Esophagus squamous epithelium (tissue), 5 donors: ENCODE results near the gene BTBD18. TPM values are rescaled to one million over a fixed set of nuclear protein-coding genes. Genes with fewer than 3 reads are reported as not detected.

Experiments
- DNase-seq: peaks from one replicate; lab custom pipeline; 2025; lab: John Stamatoyannopoulos, UW
- H3K27ac ChIP-seq, 4 donors: fragments of 200-600 bp; sonication (generic); one replicate each; pipeline ENCODE4 v1.5.1; 2016 to 2019; ENCODE audit warnings: mild to moderate bottlenecking in 1 of 4
- H3K27me3 ChIP-seq, 4 donors: fragments of 200-600 bp; sonication (generic); 1 replicate in 3 of 4; 2 replicates in 1 of 4; pipeline versions ENCODE4 v1.5.1 to v1.6.0; 2017 to 2021; ENCODE audit warnings: antibody characterized with exemption in 1 of 4
- H3K36me3 ChIP-seq, 3 donors: fragments of 200-600 bp; sonication (generic); one replicate each; pipeline ENCODE4 v1.5.1; 2016 to 2019
- H3K4me1 ChIP-seq, 3 donors: fragments of 200-600 bp; sonication (generic); one replicate each; pipeline ENCODE4 v1.5.1; 2017 to 2019
- H3K4me3 ChIP-seq, 4 donors: fragments of 200-600 bp; sonication (generic); 1 replicate in 3 of 4; 2 replicates in 1 of 4; pipeline ENCODE4 v1.5.1; 2016 to 2019; ENCODE audit warnings: mild to moderate bottlenecking in 2 of 4, moderate library complexity in 1 of 4
- H3K9me3 ChIP-seq, 3 donors: fragments of 200-600 bp; sonication (generic); one replicate each; pipeline ENCODE4 v1.5.1; 2016 to 2019
- CTCF ChIP-seq, 6 experiments: fragments of 450-650 bp in 4 of 6; fragments of 200-600 bp in 2 of 6; sonication (generic) in 2 of 6; IDR thresholded peaks; one replicate each; pipeline ENCODE4 v1.5.1; 2016 to 2019; ENCODE audit warnings: antibody characterized with exemption in 6 of 6, mild to moderate bottlenecking in 4 of 6, moderate library complexity in 4 of 6
- POLR2A ChIP-seq, 4 donors: fragments of 450-650 bp; IDR thresholded peaks; one replicate each; pipeline ENCODE4 v1.6.1; 2017; ENCODE audit warnings: antibody characterized with exemption in 4 of 4, mild to moderate bottlenecking in 4 of 4, moderate library complexity in 3 of 4
- WGBS, 2 donors: methylation state at CpG; one replicate each; pipeline ENCODE4 v1.1.5; 2018; 5-methylcytosine and 5-hydroxymethylcytosine counted together
- intact Hi-C: fragments of 100-400 bp; cut with DNase I; formaldehyde crosslinking; loops from one replicate; pipeline ENCODE4 v1.15.0; 2022
- total RNA-seq, 4 donors: library from RNA; depleted of rRNA; stranded (reverse); fragments of >200 nt; gene quantifications; one replicate each; pipeline ENCODE4 v1.1.0, GENCODE V29; 2016
- donor health status: DM: yes; HTN: yes; CAD: no.

The BTBD18 gene
- total RNA-seq, 4 donors from 2014 or later, result not detected

DNA sequence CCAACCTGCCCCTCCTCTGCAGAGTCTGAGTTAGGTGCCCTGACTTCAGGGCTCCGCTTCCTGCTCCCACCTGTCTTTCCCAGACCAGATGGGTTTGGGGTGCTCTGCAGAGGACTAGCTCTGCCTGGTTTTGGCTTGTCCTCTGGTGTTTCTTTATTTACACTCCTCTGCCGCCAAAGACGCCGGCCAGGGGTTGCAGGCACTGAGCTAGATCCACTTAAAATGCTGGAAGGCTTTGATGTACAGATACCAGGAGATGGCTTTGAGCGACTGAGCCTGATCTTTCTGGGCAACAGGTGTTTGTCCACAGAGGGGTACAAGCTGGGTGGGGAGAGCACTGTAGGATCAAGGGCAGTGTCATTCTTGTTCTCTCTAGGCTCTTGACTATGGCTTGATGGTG, 6.4 kb downstream of the BTBD18 start:
- WGBS, 2 donors, result 86 to 96% methylated on average over 2 to 4 of the region's 5 CpGs
- intact Hi-C loops, result no loop called here
- no peak for DNase-seq
- H3K27ac ChIP-seq, result no peak overlapping the region
- no peak overlapping the region for H3K4me3 ChIP-seq
- H3K4me1 ChIP-seq, result peaks cover 8 to 27% (median 16%) of the 10 kb centered on the region in 3 donors
- no peaks in the 10 kb centered on the region for H3K27me3 ChIP-seq
- TF ChIP-seq POLR2A (IDR thresholded peaks at IDR 0.05), result no peak
- TF ChIP-seq CTCF (IDR thresholded peaks at IDR 0.05), result no peak
- peaks cover 7 to 46% (median 16%) of the 10 kb centered on the region in 3 donors for H3K36me3 ChIP-seq
- no peaks in the 10 kb centered on the region for H3K9me3 ChIP-seq

- DNase-seq, result no peak
- TF ChIP-seq POLR2A (IDR thresholded peaks at IDR 0.05) (no peak), CTCF (IDR thresholded peaks at IDR 0.05) (no peak)
- no peaks in the 10 kb centered on the region for H3K27me3 ChIP-seq
- intact Hi-C loops, result no loop called here
- peaks cover 7 to 54% (median 18%) of the 10 kb centered on the region in 3 donors for H3K36me3 ChIP-seq
- no peak overlapping the region for H3K27ac ChIP-seq
- peaks cover 8 to 28% (median 16%) of the 10 kb centered on the region in 3 donors for H3K4me1 ChIP-seq
- no peaks in the 10 kb centered on the region for H3K9me3 ChIP-seq
- WGBS, 2 donors, result 75 to 90% methylated on average over 1 of the region's 2 CpGs
- no peak overlapping the region for H3K4me3 ChIP-seq
These were observed 7.3 kb downstream of the BTBD18 start for GRCh38 chr11:57744357-57744756.

- no peaks in the 10 kb centered on the region for H3K9me3 ChIP-seq
- peak overlapping the region; percentile 93 to 95 (median 94) for H3K27ac ChIP-seq
- no peaks in the 10 kb centered on the region for H3K27me3 ChIP-seq
- H3K36me3 ChIP-seq, result peaks cover 10 to 76% (median 35%) of the 10 kb centered on the region in 3 donors
- H3K4me1 ChIP-seq, result peaks cover 8 to 28% (median 16%) of the 10 kb centered on the region in 3 donors
- no peak for DNase-seq
- 5 to 12% methylated on average over 3 to 10 of the region's 10 CpGs for WGBS, 2 donors
- no peak for TF ChIP-seq CTCF (IDR thresholded peaks at IDR 0.05)
- TF ChIP-seq POLR2A (IDR thresholded peaks at IDR 0.05), result no peak
- intact Hi-C loops, result no loop called here
- H3K4me3 ChIP-seq, result peak overlapping the region; percentile 74 to 93 (median 82)
These were observed 9.5 kb downstream of the BTBD18 start for GRCh38 chr11:57742087-57742452.

GRCh38 chr11:57741132-57742086, 10.2 kb downstream of the BTBD18 start, which contains the start of gene SELENOH:
Gene SELENOH (plus strand): TSS chr11:57741491. CDS start chr11:57741596, 105 bp downstream.
- WGBS, 2 donors, result 0 to 5% methylated on average over 4 to 53 of the region's 75 CpGs
- H3K36me3 ChIP-seq, result peaks cover 10 to 74% (median 35%) of the 10 kb centered on the region in 3 donors

More at GRCh38 chr11:57741132-57742086, 10.2 kb downstream of the BTBD18 start, which contains the start of gene SELENOH:
- peak; percentile 82 for DNase-seq
- peak within 1 kb of the TSS; percentile 74 to 93 (median 82) for H3K4me3 ChIP-seq
- peak within 1 kb of the TSS; percentile 93 to 95 (median 94) for H3K27ac ChIP-seq
- intact Hi-C loops, result no loop called here
- no peaks in the 10 kb centered on the region for H3K9me3 ChIP-seq
- no peaks in the 10 kb centered on the region for H3K27me3 ChIP-seq
- TF ChIP-seq POLR2A (IDR thresholded peaks at IDR 0.05) (peak in 2 of 4 donors; percentile 75 to 79), CTCF (IDR thresholded peaks at IDR 0.05) (peak in 2 of 6 experiments; percentile 18 to 22)
- H3K4me1 ChIP-seq, result peaks cover 8 to 28% (median 16%) of the 10 kb centered on the region in 3 donors
